Osteoblast (primary cell): ENCODE results near the gene CNPY1. TPM values are rescaled to one million over a fixed set of nuclear protein-coding genes. Genes with fewer than 3 reads are reported as not detected.
A peak's percentile ranks its signal among the peaks of the same experiment; 100 is the strongest.

Experiments used
- DNase-seq: peaks from one replicate; pipeline ENCODE4 v3.0.0; 2011; ENCODE audit warnings: low spot score, mixed read lengths; ENCODE audit not compliant: insufficient read length; ENCODE audit errors: missing footprints
- H2AFZ ChIP-seq: 2 replicates; pipeline ENCODE4 v1.6.0; 2011; ENCODE audit warnings: mild to moderate bottlenecking, low read length
- H3K27ac ChIP-seq: 2 replicates; pipeline ENCODE4 v1.5.1; 2011; ENCODE audit warnings: mild to moderate bottlenecking, low read depth, low read length, moderate library complexity
- H3K27me3 ChIP-seq: 2 replicates; pipeline ENCODE4 v1.6.0; 2012; ENCODE audit warnings: mild to moderate bottlenecking, control low read depth, inconsistent platforms, low read length, moderate library complexity; ENCODE audit not compliant: insufficient read depth
- H3K36me3 ChIP-seq: 2 replicates; pipeline ENCODE4 v1.5.1; 2011; ENCODE audit warnings: mild to moderate bottlenecking, low read length, control low read depth, moderate library complexity; ENCODE audit not compliant: insufficient read depth
- H3K4me1 ChIP-seq: 2 replicates; pipeline ENCODE4 v1.5.1; 2011; ENCODE audit warnings: mild to moderate bottlenecking, low read length, control low read depth, moderate library complexity; ENCODE audit not compliant: insufficient read depth
- H3K4me2 ChIP-seq: 2 replicates; pipeline ENCODE4 v1.6.0; 2011; ENCODE audit warnings: mild to moderate bottlenecking, low read length; ENCODE audit not compliant: insufficient read depth
- H3K4me3 ChIP-seq: fragments of 200-600 bp; sonication (generic); 3 replicates; pipeline ENCODE4 v1.5.1; 2012; ENCODE audit warnings: mild to moderate bottlenecking, low read length, inconsistent platforms; ENCODE audit not compliant: insufficient read depth
- H3K79me2 ChIP-seq: 2 replicates; pipeline ENCODE4 v1.6.0; 2012; ENCODE audit warnings: mild to moderate bottlenecking, low read length, control low read depth, inconsistent platforms; ENCODE audit not compliant: insufficient read depth
- H3K9me3 ChIP-seq: 2 replicates; pipeline ENCODE4 v1.5.1; 2011; ENCODE audit warnings: low read depth, low read length, control low read depth
- H4K20me1 ChIP-seq: 2 replicates; pipeline ENCODE4 v1.6.0; 2012; ENCODE audit warnings: mild to moderate bottlenecking, low read length, control low read depth; ENCODE audit not compliant: insufficient read depth
- CTCF ChIP-seq: IDR thresholded peaks from 2 replicates; pipeline ENCODE4 v1.5.1; 2011; ENCODE audit warnings: mild to moderate bottlenecking, low read depth, low read length, moderate library complexity; ENCODE audit errors: extremely low read depth
- total RNA-seq: library from RNA; depleted of rRNA; stranded (reverse); fragments of >200 nt; gene quantifications from 2 replicates; pipeline ENCODE4 v1.2.3, GENCODE V29; 2012

The CNPY1 gene
- total RNA-seq, 1 donor: not detected

GRCh38 chr7:155461631-155462030 lies 84.7 kb downstream of the CNPY1 start:
- Histone ChIP-seq H3K36me3 (no peaks in the 10 kb centered on the region), H3K27me3 (peaks cover 94% of the 10 kb centered on the region), H3K4me1 (peaks cover 5% of the 10 kb centered on the region), H3K9me3 (no peaks in the 10 kb centered on the region), H2AFZ (no peak overlapping the region), H3K79me2 (no peaks in the 10 kb centered on the region), H3K4me2 (no peak overlapping the region), H3K4me3 (no peak overlapping the region), H4K20me1 (no peaks in the 10 kb centered on the region), H3K27ac (no peak overlapping the region)
- no peak for DNase-seq
- TF ChIP-seq CTCF: no peak

- Histone ChIP-seq H3K27me3 (peaks cover 94% of the 10 kb centered on the region), H2AFZ (no peak overlapping the region), H3K27ac (no peak overlapping the region), H3K36me3 (no peaks in the 10 kb centered on the region), H3K79me2 (no peaks in the 10 kb centered on the region), H3K9me3 (no peaks in the 10 kb centered on the region), H3K4me1 (peaks cover 5% of the 10 kb centered on the region), H4K20me1 (no peaks in the 10 kb centered on the region), H3K4me2 (no peak overlapping the region), H3K4me3 (no peak overlapping the region)
- DNase-seq: peak; percentile 81
- no peak for TF ChIP-seq CTCF
These were observed 85.3 kb downstream of the CNPY1 start for GRCh38 chr7:155460926-155461613.

DNA sequence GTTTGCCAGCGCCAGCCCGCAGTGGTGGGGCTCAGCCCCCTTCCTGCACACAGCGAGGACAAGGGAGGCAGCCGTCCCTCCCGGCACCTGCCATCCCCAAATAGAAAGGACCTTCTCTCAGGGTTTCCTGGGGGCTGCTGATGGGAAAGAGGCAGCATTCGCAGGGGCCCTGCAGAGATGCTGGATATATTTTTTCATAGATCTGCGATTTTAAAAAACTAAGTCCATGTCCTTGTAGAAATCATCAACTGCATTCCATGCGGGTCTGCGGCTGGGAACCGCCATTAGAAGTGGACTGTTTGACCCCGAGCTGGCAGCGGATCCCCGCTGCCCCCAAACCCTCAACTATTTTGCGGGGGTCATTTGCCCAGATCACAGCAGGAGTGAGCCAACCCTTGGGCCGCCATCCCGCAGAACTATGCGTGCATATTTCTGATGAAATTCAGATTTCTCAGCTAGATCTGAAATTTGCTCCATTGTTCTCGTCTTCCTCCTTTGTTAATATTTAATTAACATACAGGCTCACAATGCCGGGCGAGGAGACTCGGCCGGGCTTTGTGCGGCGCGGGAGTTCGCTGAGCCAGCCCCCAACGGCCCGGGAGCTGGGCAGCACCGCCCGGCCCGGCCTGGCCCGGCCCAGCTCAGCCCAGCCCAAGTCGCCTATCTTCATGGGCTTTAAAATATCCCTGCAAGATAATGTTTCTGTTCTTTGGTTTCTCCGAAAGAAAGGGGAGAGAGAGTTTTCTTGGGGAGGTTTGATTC lies 86.5 kb downstream of the CNPY1 start:
- DNase-seq: peak; percentile 86
- Histone ChIP-seq H3K4me1 (peaks cover 5% of the 10 kb centered on the region), H3K27ac (no peak overlapping the region), H3K4me3 (no peak overlapping the region), H3K27me3 (peaks cover 94% of the 10 kb centered on the region), H2AFZ (no peak overlapping the region), H3K4me2 (no peak overlapping the region), H3K79me2 (no peaks in the 10 kb centered on the region), H3K36me3 (no peaks in the 10 kb centered on the region), H4K20me1 (peaks cover 3% of the 10 kb centered on the region), H3K9me3 (no peaks in the 10 kb centered on the region)
- TF ChIP-seq CTCF: no peak

DNA sequence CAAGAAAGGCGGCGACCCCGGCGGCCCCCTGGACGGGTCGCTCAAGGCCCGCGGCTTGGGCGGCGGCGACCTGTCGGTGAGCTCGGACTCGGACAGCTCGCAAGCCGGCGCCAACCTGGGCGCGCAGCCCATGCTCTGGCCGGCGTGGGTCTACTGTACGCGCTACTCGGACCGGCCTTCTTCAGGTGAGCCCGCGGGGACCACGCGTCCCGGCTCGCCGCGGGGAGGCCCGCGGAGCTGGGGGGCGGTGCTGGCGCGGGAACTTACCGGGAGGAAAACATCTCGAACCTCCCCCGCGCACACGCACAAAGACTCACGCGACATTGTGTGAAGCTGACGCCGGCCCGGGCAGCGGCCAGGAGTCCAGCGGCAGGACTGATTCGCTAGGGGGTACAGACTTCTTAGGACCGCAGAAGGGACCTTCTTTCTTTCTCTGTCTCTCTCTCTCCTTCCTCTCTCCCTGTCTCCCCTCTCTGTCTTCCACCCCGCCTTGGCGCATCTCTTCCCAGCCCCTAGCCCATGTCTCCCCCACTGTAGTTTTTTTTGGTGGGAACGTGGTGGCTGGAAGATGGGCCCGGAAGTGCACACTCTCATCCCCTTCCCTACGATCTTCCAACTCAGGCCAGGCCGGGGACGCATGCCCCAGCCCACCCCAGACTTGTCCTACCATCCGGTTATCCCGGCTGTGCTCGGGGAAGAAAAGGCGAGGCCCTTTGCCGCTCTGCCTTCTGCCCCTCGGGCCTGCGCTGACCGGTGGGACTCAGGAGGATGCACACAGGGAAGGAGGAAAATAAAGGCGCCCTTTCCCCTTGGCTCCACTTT lies 87.3 kb downstream of the CNPY1 start:
- TF ChIP-seq CTCF: no peak
- DNase-seq: peak; percentile 84
- H3K27me3 ChIP-seq: peaks cover 94% of the 10 kb centered on the region
- H3K4me2 ChIP-seq: no peak overlapping the region
- peaks cover 5% of the 10 kb centered on the region for H3K4me1 ChIP-seq
- no peaks in the 10 kb centered on the region for H3K79me2 ChIP-seq
- peaks cover 3% of the 10 kb centered on the region for H4K20me1 ChIP-seq
- H3K9me3 ChIP-seq: no peaks in the 10 kb centered on the region
- no peak overlapping the region for H3K27ac ChIP-seq
- H2AFZ ChIP-seq: no peak overlapping the region
- H3K36me3 ChIP-seq: no peaks in the 10 kb centered on the region
- H3K4me3 ChIP-seq: no peak overlapping the region
